ENCODE measurements around the gene SH3BGRL2.

Gene SH3BGRL2

DNA sequence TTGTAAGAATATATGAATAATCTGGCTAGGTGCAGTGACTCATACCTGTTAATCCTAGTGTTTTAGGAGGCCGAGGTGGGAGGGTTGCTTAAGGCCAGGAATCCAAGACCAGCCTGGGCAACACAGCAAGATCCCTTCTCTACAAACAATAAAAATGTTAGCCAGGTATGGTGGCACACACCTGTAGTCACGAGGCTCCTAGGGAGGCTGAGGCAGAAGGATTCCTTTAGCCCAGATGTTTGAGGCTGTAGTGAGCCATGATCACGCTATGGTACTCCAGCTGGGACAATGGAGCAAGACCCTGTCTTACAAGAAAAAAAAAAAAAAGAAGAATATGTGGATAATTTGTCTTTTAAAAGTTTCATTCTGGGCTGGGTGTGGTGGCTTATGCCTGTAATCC lies 75.4 kb downstream of the SH3BGRL2 start:
- POLR2A ChIA-PET = no interaction called here
- TF ChIP-seq CTBP1 (IDR thresholded peaks at IDR 0.05; ENCODE audit: borderline replicate concordance) (no peak), HDGF (IDR thresholded peaks at IDR 0.05; ENCODE audit: borderline replicate concordance) (no peak)
- DNase-seq (ENCODE audit: extremely low spot score) = no peak
- CTCF ChIA-PET = no interaction called here

DNA sequence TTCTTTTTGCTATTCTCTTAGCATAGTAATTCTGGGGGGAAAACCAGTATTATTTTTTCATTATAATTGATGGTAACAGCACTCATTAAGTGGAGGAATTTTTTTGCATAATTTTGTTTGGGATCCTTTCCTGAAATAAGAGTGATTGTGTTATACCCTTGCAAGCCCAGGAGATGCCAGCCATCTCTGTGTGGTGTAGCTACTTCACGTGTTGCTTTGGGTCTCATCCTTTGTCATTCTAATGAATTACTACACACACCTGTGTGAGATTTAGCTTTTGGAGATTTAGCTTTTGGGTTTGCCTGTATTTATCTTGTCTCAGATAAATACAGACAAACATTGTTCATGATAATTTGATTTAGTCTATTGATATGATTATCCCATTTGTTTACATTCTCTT lies 76.5 kb downstream of the SH3BGRL2 start:
- TF ChIP-seq LEF1 (IDR thresholded peaks at IDR 0.05; ENCODE audit: borderline replicate concordance) (no peak), FOXA1 (IDR thresholded peaks at IDR 0.05) (no peak), CTBP1 (IDR thresholded peaks at IDR 0.05; ENCODE audit: borderline replicate concordance) (no peak), ELF4 (IDR thresholded peaks at IDR 0.05) (no peak), ZNF384 (IDR thresholded peaks at IDR 0.05) (no peak), SP1 (IDR thresholded peaks at IDR 0.05) (no peak), NFRKB (IDR thresholded peaks at IDR 0.05) (no peak), FOXM1 (IDR thresholded peaks at IDR 0.05; ENCODE audit: borderline replicate concordance) (no peak)
- TF ChIP-seq, protein P1, sequence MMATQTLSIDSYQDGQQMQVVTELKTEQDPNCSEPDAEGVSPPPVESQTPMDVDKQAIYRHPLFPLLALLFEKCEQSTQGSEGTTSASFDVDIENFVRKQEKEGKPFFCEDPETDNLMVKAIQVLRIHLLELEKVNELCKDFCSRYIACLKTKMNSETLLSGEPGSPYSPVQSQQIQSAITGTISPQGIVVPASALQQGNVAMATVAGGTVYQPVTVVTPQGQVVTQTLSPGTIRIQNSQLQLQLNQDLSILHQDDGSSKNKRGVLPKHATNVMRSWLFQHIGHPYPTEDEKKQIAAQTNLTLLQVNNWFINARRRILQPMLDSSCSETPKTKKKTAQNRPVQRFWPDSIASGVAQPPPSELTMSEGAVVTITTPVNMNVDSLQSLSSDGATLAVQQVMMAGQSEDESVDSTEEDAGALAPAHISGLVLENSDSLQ (IDR thresholded peaks at IDR 0.05) = no peak
- ChIA-PET POLR2A (no interaction called here), CTCF (no interaction called here)
- no peak for DNase-seq (ENCODE audit: extremely low spot score)

DNA sequence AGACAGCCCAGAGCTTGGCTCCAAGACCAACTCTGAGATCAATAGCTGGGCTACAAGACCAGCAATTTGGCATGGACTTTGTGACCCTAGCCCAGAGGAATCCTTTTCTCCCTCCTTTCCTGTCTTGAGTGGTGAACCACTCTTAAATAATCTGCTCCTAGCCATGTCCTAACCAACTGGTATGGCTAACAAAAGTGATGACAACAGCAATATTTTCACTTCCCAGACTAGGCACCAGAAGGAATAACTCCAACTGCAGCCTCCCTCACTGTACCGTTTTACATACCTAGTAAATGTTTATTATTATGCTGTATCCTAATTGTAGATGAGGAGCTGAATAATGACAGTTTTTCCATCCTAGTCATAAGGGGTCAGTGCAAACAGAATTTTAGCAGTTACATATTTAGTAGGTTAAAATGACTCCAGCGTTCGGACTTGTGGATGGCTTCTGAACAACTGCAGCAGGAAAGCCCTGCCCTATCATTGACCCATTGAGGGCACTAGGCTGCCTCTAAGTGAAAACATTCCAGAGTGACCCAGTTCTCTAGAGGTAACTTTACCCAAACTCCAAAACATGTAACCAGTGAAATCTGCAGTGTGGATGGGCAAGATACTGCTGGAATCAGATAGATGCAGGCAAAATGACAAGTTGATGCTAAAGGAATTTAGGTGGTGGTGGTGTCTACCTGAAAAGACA lies 77.1 kb downstream of the SH3BGRL2 start:
- DNase-seq (ENCODE audit: extremely low spot score) = no peak
- ChIA-PET CTCF (no interaction called here), POLR2A (no interaction called here)
- TF ChIP-seq FOXK2 (IDR thresholded peaks at IDR 0.05) (no peak), L3MBTL2 (conservative IDR thresholded peaks at IDR 0.05) (no peak), ELF4 (IDR thresholded peaks at IDR 0.05) (no peak), NFRKB (IDR thresholded peaks at IDR 0.05) (no peak), LEF1 (IDR thresholded peaks at IDR 0.05; ENCODE audit: borderline replicate concordance) (no peak), FOXA1 (IDR thresholded peaks at IDR 0.05) (no peak), TARDBP (IDR thresholded peaks at IDR 0.05) (no peak), FOXM1 (IDR thresholded peaks at IDR 0.05; ENCODE audit: borderline replicate concordance) (no peak), SUZ12 (IDR thresholded peaks at IDR 0.05) (no peak), ZNF384 (IDR thresholded peaks at IDR 0.05) (no peak), HDGF (IDR thresholded peaks at IDR 0.05; ENCODE audit: borderline replicate concordance) (no peak), SP1 (IDR thresholded peaks at IDR 0.05) (no peak), ARNT (IDR thresholded peaks at IDR 0.05) (no peak)
- TF ChIP-seq, protein P1 (IDR thresholded peaks at IDR 0.05) = no peak

DNA sequence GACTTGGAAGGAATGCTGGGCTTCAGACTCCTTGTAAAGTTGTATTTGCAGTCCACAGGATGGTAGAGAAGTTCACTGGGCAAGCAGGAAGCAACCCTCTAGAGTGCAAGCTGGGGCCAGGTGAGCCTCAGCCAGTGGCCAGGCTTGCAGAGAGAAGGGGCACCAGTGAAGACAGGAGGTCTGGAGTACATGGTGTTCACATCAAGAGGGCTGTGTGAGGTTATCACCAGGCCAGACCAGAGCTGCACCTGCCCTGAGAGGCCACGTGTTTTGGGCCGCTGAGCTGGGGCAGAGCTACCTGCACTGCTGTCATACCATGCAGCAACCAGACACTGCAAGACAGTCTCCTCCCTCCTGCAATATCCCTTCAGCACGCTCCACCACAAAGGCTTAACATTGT lies 79.0 kb downstream of the SH3BGRL2 start:
- CTCF ChIA-PET = no interaction called here
- no peak for TF ChIP-seq CTBP1 (IDR thresholded peaks at IDR 0.05; ENCODE audit: borderline replicate concordance)
- TF ChIP-seq SUZ12 (IDR thresholded peaks at IDR 0.05) = no peak
- TF ChIP-seq HDGF (IDR thresholded peaks at IDR 0.05; ENCODE audit: borderline replicate concordance) = no peak
- TF ChIP-seq FOXK2 (IDR thresholded peaks at IDR 0.05) = no peak
- no peak for TF ChIP-seq FOXA1 (IDR thresholded peaks at IDR 0.05)
- no peak for TF ChIP-seq ARNT (IDR thresholded peaks at IDR 0.05)
- no peak for TF ChIP-seq FOXM1 (IDR thresholded peaks at IDR 0.05; ENCODE audit: borderline replicate concordance)
- TF ChIP-seq ELF4 (IDR thresholded peaks at IDR 0.05) = no peak
- TF ChIP-seq ZNF384 (IDR thresholded peaks at IDR 0.05) = no peak
- no peak for TF ChIP-seq LEF1 (IDR thresholded peaks at IDR 0.05; ENCODE audit: borderline replicate concordance)
- TF ChIP-seq NFRKB (IDR thresholded peaks at IDR 0.05) = no peak
- TF ChIP-seq, protein P1 (IDR thresholded peaks at IDR 0.05) = no peak
- TF ChIP-seq BHLHE40 (IDR thresholded peaks at IDR 0.05; ENCODE audit: borderline replicate concordance) = no peak
- no peak for TF ChIP-seq L3MBTL2 (conservative IDR thresholded peaks at IDR 0.05)
- no peak for TF ChIP-seq TARDBP (IDR thresholded peaks at IDR 0.05)
- no peak for TF ChIP-seq SP1 (IDR thresholded peaks at IDR 0.05)
- no peak for DNase-seq (ENCODE audit: extremely low spot score)
- POLR2A ChIA-PET = no interaction called here

DNA sequence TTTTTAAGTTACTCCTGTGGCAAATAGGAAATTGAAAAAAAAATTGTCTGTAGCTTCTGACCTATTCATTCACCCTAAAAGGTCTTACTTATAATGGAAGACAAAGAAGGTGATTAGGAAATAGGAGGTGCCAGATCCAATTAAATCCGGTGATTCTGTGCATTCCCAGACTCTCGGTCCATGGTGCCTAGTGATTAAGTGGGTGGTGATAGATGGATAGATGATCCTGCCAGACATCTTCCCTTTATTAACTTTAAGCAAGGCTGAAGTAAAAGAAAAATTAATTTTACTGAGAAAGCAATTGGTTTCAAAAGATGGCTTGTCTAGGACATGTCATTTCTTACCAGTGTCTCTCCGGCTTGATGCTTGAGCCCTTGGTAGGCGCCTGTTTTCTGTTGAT lies 80.0 kb downstream of the SH3BGRL2 start:
- CTCF ChIA-PET = no interaction called here

DNA sequence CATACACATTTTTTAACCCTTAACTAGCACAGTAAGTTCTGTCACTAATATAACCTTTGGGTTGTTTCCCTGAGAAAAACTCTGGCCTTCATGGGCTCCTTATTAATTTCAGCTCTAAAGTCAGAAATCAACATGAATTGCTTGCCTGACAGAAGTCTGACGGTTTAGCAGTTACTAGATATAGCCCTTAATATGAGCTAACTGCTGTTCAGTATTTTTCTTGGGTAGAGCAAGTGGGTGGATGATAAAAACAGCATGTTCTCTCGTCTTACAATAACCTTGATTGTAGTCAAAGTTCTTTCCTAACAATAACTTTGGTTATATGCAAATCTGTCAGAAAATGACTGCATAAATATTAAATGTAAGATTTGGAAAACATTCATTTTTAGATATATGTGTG lies 81.0 kb downstream of the SH3BGRL2 start:
- ChIA-PET POLR2A (no interaction called here), CTCF (interaction anchor here (0.7 to 1.0 kb wide), 2 partner anchors 25 to 175 kb away, joined by 3 read pairs; partner anchors contain the start of gene LCA5)
- TF ChIP-seq FOXA1 (IDR thresholded peaks at IDR 0.05) (no peak), SP1 (IDR thresholded peaks at IDR 0.05) (no peak), FOXM1 (IDR thresholded peaks at IDR 0.05; ENCODE audit: borderline replicate concordance) (no peak)
- no peak for DNase-seq (ENCODE audit: extremely low spot score)

More for the DNA sequence above, 80.0 kb downstream of the SH3BGRL2 start:
- no peak for DNase-seq (ENCODE audit: extremely low spot score)
- POLR2A ChIA-PET = no interaction called here
- no peak for TF ChIP-seq SUZ12 (IDR thresholded peaks at IDR 0.05)
- no peak for TF ChIP-seq LEF1 (IDR thresholded peaks at IDR 0.05; ENCODE audit: borderline replicate concordance)
- TF ChIP-seq, protein P1 (IDR thresholded peaks at IDR 0.05) = no peak
- TF ChIP-seq ZNF384 (IDR thresholded peaks at IDR 0.05) = no peak
- no peak for TF ChIP-seq FOXM1 (IDR thresholded peaks at IDR 0.05; ENCODE audit: borderline replicate concordance)
- no peak for TF ChIP-seq NFRKB (IDR thresholded peaks at IDR 0.05)
- TF ChIP-seq BHLHE40 (IDR thresholded peaks at IDR 0.05; ENCODE audit: borderline replicate concordance) = no peak
